Breast epithelium (tissue), 4 donors: Measurements from ENCODE around the gene FAM20B. TPM values are rescaled to one million over a fixed set of nuclear protein-coding genes. Genes with fewer than 3 reads are reported as not detected.

ENCODE experiments used
- DNase-seq, 2 donors: peaks; one replicate each; pipeline ENCODE4 v3.0.0-alpha.2; 2019; ENCODE audit warnings: low spot score in 2 of 2
- H3K27ac ChIP-seq, 2 donors: fragments of 200-600 bp; sonication (generic) in 1 of 2; one replicate each; pipeline ENCODE4 v1.5.1; 2016 to 2019; ENCODE audit warnings: mild to moderate bottlenecking in 1 of 2
- H3K27me3 ChIP-seq, 2 donors: fragments of 200-600 bp; sonication (generic) in 1 of 2; one replicate each; pipeline versions ENCODE4 v1.5.1 to v1.6.0; 2017 to 2019; ENCODE audit warnings: control low read depth in 1 of 2, mild to moderate bottlenecking in 1 of 2
- H3K36me3 ChIP-seq: fragments of 200-600 bp; one replicate; pipeline ENCODE4 v1.5.1; 2019
- H3K4me1 ChIP-seq, 2 donors: fragments of 200-600 bp; sonication (generic); one replicate each; pipeline ENCODE4 v1.5.1; 2016 to 2019; ENCODE audit warnings: control low read depth in 1 of 2
- H3K4me3 ChIP-seq, 3 donors: fragments of 200-600 bp; sonication (generic); 1 replicate in 2 of 3; 2 replicates in 1 of 3; pipeline ENCODE4 v1.5.1; 2016 to 2019; ENCODE audit warnings: mild to moderate bottlenecking in 3 of 3, moderate library complexity in 2 of 3
- H3K9me3 ChIP-seq, 2 donors: fragments of 200-600 bp; sonication (generic) in 1 of 2; one replicate each; pipeline ENCODE4 v1.5.1; 2016 to 2019; ENCODE audit warnings: control low read depth in 1 of 2
- POLR2A ChIP-seq: fragments of 450-650 bp; IDR thresholded peaks from one replicate; pipeline ENCODE4 v1.6.1; 2016; ENCODE audit warnings: antibody characterized with exemption, mild to moderate bottlenecking, moderate library complexity
- POLR2AphosphoS5 ChIP-seq, 3 donors: sonication (generic); formaldehyde crosslinking; IDR thresholded peaks; one replicate each; pipeline ENCODE4 v1.6.1; 2017; ENCODE audit warnings: antibody characterized with exemption in 3 of 3
- intact Hi-C: fragments of 100-400 bp; cut with DNase I; formaldehyde crosslinking; loops from one replicate; pipeline ENCODE4 v1.15.1; 2023; ENCODE audit warnings: low total_unique reads
- total RNA-seq, 3 donors: library from RNA; depleted of rRNA; stranded (reverse); fragments of >200 nt; gene quantifications; one replicate each; pipeline ENCODE4 v1.1.0, GENCODE V29; 2016
- TF ChIP-seq, protein P1 (sequence below), 3 donors: fragments of 450-650 bp; IDR thresholded peaks; one replicate each; pipeline ENCODE4 v1.5.1; 2016 to 2017; ENCODE audit warnings: antibody characterized with exemption in 3 of 3, mild to moderate bottlenecking in 3 of 3, moderate library complexity in 3 of 3

The FAM20B gene
- total RNA-seq, 3 donors from 2014 or later: 24.3 to 28.8 (median 28.0) TPM

DNA sequence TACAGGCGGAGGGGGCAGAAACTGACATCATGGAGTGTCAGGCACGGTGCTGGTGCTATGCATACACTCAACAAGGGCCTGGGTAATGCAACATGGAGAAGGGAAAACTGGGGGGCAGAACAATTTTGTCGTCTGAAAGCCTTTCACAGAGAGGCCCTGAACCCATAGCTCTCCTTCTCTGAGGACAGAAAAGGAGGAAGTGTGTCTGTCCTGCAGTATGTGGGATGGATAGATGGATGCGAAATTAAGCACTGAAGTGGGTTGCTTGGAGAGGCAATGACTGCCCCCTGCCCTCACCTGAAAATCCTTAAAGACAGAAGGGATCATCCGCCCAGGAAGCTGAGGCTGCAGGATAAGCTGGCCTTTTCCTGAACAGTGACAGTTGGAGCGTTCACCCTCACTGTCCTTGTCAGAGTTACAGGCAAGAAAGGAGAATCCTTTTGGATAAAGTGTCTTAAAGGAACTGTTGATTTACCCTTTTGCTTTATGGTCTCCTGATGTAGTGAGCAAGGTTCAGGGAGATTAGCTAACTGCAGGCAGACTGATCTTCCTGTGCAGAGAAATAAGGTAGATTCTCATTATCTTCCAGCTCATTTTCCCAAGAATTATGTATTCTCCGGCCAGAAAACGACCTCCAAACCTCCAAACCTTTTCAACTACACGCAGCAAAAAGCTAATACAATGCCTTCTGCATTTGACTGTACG is 1.6 kb upstream of the FAM20B start:
- intact Hi-C loops: no loop called here
- no peak overlapping the region for H3K27ac ChIP-seq
- H3K27me3 ChIP-seq: no peaks in the 10 kb centered on the region
- no peaks in the 10 kb centered on the region for H3K36me3 ChIP-seq
- TF ChIP-seq POLR2AphosphoS5 (IDR thresholded peaks at IDR 0.05): no peak
- TF ChIP-seq POLR2A: no peak
- TF ChIP-seq, protein P1, sequence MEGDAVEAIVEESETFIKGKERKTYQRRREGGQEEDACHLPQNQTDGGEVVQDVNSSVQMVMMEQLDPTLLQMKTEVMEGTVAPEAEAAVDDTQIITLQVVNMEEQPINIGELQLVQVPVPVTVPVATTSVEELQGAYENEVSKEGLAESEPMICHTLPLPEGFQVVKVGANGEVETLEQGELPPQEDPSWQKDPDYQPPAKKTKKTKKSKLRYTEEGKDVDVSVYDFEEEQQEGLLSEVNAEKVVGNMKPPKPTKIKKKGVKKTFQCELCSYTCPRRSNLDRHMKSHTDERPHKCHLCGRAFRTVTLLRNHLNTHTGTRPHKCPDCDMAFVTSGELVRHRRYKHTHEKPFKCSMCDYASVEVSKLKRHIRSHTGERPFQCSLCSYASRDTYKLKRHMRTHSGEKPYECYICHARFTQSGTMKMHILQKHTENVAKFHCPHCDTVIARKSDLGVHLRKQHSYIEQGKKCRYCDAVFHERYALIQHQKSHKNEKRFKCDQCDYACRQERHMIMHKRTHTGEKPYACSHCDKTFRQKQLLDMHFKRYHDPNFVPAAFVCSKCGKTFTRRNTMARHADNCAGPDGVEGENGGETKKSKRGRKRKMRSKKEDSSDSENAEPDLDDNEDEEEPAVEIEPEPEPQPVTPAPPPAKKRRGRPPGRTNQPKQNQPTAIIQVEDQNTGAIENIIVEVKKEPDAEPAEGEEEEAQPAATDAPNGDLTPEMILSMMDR (IDR thresholded peaks at IDR 0.05): no peak
- no peak overlapping the region for H3K4me3 ChIP-seq
- H3K9me3 ChIP-seq: no peaks in the 10 kb centered on the region
- no peaks in the 10 kb centered on the region for H3K4me1 ChIP-seq
- DNase-seq: no peak

GRCh38 chr1:179025975-179026812 is 500 bp downstream of the FAM20B start:
- H3K4me3 ChIP-seq: peak overlapping the region; percentile 91 to 99 (median 96)
- no peaks in the 10 kb centered on the region for H3K4me1 ChIP-seq
- peak overlapping the region; percentile 96 to 98 for H3K27ac ChIP-seq
- DNase-seq: peak; percentile 32 to 57
- no peaks in the 10 kb centered on the region for H3K9me3 ChIP-seq
- H3K27me3 ChIP-seq: no peaks in the 10 kb centered on the region
- TF ChIP-seq POLR2AphosphoS5 (IDR thresholded peaks at IDR 0.05) (peak; percentile 14 to 32 (median 23)), POLR2A (no peak)
- TF ChIP-seq, protein P1 (IDR thresholded peaks at IDR 0.05): no peak
- intact Hi-C loops: no loop called here
- H3K36me3 ChIP-seq: no peaks in the 10 kb centered on the region

DNA sequence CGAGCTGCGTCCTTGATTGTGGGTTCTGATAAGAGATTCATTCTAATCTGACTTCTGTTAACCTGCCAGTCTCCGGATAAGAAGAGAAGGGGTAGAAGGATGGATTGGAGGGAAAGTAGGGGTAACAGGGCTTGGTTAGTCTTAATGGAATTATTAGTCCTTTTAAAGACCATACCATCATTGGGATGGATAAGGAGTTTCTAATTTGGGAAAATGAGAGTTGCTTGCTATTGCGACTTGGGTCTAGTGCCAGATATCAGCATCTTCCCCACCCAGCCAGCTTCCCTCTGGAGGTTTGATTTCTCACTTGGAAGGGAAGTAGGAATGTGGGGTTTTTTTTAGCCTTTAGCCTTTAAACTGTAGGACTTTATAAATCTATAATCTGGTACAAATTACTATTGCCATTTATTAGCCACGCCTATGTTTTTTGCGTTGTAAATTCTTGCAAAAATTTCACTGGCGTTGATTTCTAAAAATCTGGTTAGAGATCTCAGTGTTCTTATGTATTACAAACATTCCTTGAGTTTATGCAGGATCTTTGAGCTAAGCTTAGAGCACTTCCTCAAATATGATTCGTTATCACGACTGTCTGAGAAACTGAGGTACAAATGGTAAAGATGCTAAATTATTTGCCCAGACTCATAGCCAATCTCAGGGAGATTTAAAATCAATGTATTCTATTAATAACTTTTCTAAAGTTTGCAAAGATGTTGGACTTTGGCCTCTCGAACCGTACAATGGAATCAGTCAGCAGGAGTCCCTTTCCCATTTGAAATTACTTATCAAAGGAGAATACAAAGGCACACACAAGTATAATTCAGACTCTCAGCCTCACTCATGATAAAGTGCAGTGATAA is 1.3 kb downstream of the FAM20B start:
- TF ChIP-seq, protein P1 (IDR thresholded peaks at IDR 0.05): no peak
- TF ChIP-seq POLR2A (no peak), POLR2AphosphoS5 (IDR thresholded peaks at IDR 0.05) (no peak)
- H3K27me3 ChIP-seq: no peaks in the 10 kb centered on the region
- peak overlapping the region; percentile 91 to 99 (median 96) for H3K4me3 ChIP-seq
- peak overlapping the region; percentile 96 to 98 for H3K27ac ChIP-seq
- DNase-seq: no peak
- H3K9me3 ChIP-seq: no peaks in the 10 kb centered on the region
- intact Hi-C loops: no loop called here
- H3K36me3 ChIP-seq: no peaks in the 10 kb centered on the region
- H3K4me1 ChIP-seq: no peaks in the 10 kb centered on the region

DNA sequence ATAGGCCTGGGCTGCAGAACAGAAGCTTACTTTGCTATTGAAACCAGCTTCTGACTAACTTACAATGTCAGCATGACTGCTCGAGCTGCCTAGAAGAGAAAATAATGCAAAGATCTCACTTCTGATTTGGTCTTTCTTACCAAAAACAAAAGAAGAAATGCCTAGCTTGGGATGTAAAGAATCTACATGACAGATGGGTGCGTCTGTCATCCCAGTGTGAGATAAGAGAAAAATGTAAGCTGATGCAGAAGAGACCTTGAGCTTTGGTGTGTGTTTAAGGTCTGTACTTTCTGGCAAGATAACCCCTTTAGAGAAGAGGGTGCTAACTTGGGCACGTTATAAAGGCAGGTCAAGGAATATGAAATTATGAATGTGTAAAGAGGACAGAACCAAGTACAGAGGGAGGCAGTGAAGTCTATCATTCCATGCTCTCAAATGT is 3.6 kb downstream of the FAM20B start:
- H3K27ac ChIP-seq: no peak overlapping the region
- intact Hi-C loops: no loop called here
- H3K36me3 ChIP-seq: no peaks in the 10 kb centered on the region
- no peaks in the 10 kb centered on the region for H3K9me3 ChIP-seq
- no peaks in the 10 kb centered on the region for H3K4me1 ChIP-seq
- TF ChIP-seq POLR2AphosphoS5 (IDR thresholded peaks at IDR 0.05) (no peak), POLR2A (no peak)
- TF ChIP-seq, protein P1 (IDR thresholded peaks at IDR 0.05): no peak
- no peak overlapping the region for H3K4me3 ChIP-seq
- H3K27me3 ChIP-seq: no peaks in the 10 kb centered on the region
- DNase-seq: no peak
